Subcutaneous adipose tissue (tissue), 4 donors: Measurements from ENCODE around the gene KIAA1217. TPM values are rescaled to one million over a fixed set of nuclear protein-coding genes. Genes with fewer than 3 reads are reported as not detected.

Experiments used
- CTCF ChIP-seq: fragments of 450-650 bp; IDR thresholded peaks from one replicate; pipeline ENCODE4 v1.5.1; 2016; ENCODE audit warnings: low read depth, mild to moderate bottlenecking, control low read depth, antibody characterized with exemption, moderate library complexity
- total RNA-seq, 4 donors: library from RNA; depleted of rRNA; stranded (reverse); fragments of >200 nt; gene quantifications; one replicate each; pipeline ENCODE4 v1.1.0, GENCODE V29; 2016

The KIAA1217 gene
- total RNA-seq, 4 donors from 2014 or later, result 10.7 to 91.6 (median 27.5) TPM

DNA sequence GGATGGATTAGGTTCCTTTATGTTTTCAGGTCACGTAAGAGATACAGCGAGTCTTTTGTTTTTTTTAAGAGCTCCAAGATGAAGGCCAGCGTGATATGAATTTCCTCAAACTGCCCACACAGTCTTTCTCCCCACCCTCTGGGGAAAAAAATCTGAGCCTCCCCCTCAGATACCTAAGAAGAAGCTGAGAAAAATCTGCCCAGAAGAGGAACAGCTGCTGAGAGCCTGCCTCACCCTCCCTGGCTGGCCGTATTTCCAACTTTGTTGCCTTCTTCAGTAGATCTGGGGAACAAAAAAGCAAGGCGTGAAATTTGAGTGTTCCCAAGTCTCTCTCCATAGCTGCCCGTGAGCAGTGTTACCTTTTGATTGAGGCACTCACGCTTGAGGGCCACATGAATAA, 208.1 kb downstream of the KIAA1217 start:
- TF ChIP-seq CTCF, result no peak

GRCh38 chr10:24418532-24418931, 209.6 kb downstream of the KIAA1217 start:
- no peak for TF ChIP-seq CTCF

GRCh38 chr10:24419066-24419465, 210.1 kb downstream of the KIAA1217 start:
- no peak for TF ChIP-seq CTCF

GRCh38 chr10:24425151-24425550, 216.2 kb downstream of the KIAA1217 start:
- TF ChIP-seq CTCF, result no peak

DNA sequence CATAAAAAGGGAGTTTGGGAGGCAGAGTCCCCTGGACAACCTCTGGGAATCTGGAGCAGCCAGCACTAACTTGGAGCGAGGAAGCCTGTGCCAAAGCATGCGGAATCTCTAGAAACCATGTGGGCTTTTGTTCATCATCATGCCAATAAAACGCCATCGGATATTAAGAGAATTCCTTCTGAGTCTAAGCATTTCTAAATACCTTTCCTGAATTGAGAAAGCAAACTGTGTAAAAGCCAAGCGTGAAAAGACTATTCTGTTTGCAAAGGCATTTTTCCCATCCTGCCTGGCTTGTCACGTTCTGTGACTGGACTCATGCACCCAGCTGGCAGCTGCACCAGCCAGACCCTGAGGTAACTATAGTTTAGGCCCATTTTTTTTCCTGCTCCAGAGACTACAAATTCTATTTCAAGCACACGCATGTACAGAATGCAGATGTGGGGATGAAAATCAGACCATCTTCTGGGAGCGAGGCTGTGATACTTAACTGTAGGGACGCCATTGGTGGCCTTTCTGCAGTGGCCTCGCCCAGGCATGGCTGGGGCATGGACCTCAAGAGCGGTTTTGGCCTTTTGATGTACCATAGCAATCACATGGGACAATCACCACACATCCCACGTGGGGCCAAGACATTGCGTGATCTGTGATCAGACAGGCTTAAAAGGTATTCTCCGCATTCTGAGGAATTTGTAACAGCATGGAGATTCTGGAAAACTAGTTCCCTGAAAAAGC, 218.9 kb downstream of the KIAA1217 start:
- no peak for TF ChIP-seq CTCF

DNA sequence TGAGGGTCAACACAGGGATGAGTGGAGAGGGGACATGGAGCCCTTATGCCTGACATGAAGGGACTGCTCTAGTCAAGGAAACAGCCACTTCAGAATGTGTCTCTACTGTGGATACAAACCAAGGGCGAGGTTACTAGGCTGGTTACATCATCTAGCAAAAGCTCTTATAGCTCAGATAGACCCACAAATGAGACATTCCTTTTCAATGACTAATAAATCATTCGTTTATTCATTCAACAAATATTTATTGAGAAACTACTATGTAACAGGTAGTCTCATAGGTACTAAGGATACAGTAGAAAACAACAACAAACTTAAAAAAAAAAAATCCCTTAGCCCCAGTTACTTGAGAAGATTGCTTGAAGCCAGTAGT, 219.5 kb downstream of the KIAA1217 start:
- no peak for TF ChIP-seq CTCF

DNA sequence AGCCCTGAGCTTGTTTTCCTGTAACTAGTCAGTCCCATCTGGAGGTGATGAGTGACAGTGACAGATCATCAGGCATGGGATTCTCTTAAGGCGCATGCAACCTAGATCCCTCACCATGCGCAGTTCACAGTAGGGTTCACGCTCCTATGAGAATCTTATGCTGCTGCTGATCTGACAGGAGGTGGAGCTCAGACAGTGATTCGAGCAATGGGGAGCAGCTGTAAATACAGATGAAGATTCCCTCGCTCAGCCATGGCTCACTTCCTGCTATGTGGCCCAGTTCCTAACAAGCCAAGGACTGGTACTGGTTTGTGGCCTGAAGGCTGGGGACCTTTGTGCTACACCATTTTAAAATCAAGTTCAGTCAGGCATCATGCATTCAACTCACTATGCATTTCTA, 221.7 kb downstream of the KIAA1217 start:
- TF ChIP-seq CTCF, result no peak
